Colonic mucosa (tissue), 4 donors: ENCODE results near the gene KXD1. TPM values are rescaled to one million over a fixed set of nuclear protein-coding genes. Genes with fewer than 3 reads are reported as not detected.

Experiments
- DNase-seq: peaks from one replicate; pipeline ENCODE4 v3.0.0-alpha.2; 2020
- H3K27ac ChIP-seq: fragments of 200-600 bp; one replicate; pipeline ENCODE4 v1.8.0; 2021
- H3K27me3 ChIP-seq: fragments of 200-600 bp; one replicate; pipeline ENCODE4 v1.8.0; 2021
- H3K36me3 ChIP-seq: fragments of 200-600 bp; one replicate; pipeline ENCODE4 v1.8.0; 2021
- H3K4me1 ChIP-seq: fragments of 200-600 bp; one replicate; pipeline ENCODE4 v1.8.0; 2021; ENCODE audit warnings: mild to moderate bottlenecking
- H3K4me3 ChIP-seq: fragments of 200-600 bp; one replicate; pipeline ENCODE4 v1.8.0; 2021
- H3K9ac ChIP-seq, 2 donors: one replicate each; pipeline ENCODE4 v1.7.0; 2013; ENCODE audit warnings: control low read depth in 2 of 2, low read depth in 2 of 2, low read length in 2 of 2
- H3K9me3 ChIP-seq: fragments of 200-600 bp; one replicate; pipeline ENCODE4 v1.8.0; 2021
- intact Hi-C: fragments of 100-400 bp; cut with DNase I; formaldehyde crosslinking; loops from one replicate; pipeline ENCODE4 v1.14.1; 2022
- total RNA-seq, 2 donors: library from RNA; stranded (reverse); fragmentation: NEBNext Ultra II Directional in 1 of 2; extraction: Animal tissue kit (Norgen Biotek cat#: 25700) in 1 of 2; gene quantifications; one replicate each; pipeline ENCODE4 v1.2.1, GENCODE V29; 2021
- TF ChIP-seq, protein P1 (sequence below): fragments of 200-600 bp; IDR thresholded peaks from one replicate; pipeline ENCODE4 v1.8.0; 2022; ENCODE audit warnings: antibody characterized with exemption, mild to moderate bottlenecking
- donor health status: healthy.
- donor health status: DM: no; HTN: no; CAD: no.
- donor health status: DM: no; HTN: no; CAD: no.

Gene KXD1
- total RNA-seq, 2 donors from 2014 or later, result 66.8 to 80.4 TPM

DNA sequence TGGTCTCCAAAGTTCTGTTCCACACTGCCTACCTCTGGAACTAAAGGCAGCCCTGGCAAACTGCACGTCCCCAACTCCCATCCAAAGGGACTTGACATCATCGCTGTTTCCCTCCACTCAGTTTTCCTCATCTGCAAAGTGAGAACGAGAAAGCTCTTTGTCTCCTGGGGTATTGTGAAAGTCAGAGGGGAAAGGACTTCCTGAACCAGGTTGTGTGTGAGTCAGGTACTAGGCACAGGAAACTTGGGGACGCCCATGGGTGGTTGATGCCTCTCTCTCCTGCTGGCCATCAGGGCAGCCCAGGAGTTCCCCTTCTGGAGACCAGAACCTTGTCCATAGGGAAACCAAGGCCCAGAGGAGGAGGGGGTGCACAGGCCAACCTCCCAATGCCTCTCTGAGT lies 44.2 kb downstream of the KXD1 start:
- TF ChIP-seq, protein P1, sequence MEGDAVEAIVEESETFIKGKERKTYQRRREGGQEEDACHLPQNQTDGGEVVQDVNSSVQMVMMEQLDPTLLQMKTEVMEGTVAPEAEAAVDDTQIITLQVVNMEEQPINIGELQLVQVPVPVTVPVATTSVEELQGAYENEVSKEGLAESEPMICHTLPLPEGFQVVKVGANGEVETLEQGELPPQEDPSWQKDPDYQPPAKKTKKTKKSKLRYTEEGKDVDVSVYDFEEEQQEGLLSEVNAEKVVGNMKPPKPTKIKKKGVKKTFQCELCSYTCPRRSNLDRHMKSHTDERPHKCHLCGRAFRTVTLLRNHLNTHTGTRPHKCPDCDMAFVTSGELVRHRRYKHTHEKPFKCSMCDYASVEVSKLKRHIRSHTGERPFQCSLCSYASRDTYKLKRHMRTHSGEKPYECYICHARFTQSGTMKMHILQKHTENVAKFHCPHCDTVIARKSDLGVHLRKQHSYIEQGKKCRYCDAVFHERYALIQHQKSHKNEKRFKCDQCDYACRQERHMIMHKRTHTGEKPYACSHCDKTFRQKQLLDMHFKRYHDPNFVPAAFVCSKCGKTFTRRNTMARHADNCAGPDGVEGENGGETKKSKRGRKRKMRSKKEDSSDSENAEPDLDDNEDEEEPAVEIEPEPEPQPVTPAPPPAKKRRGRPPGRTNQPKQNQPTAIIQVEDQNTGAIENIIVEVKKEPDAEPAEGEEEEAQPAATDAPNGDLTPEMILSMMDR, result no peak
- intact Hi-C loops, result no loop called here
- DNase-seq, result no peak
- Histone ChIP-seq H3K9ac (no peak overlapping the region), H3K36me3 (no peaks in the 10 kb centered on the region), H3K27ac (no peak overlapping the region), H3K4me1 (no peaks in the 10 kb centered on the region), H3K27me3 (peaks cover 55% of the 10 kb centered on the region), H3K9me3 (no peaks in the 10 kb centered on the region), H3K4me3 (no peak overlapping the region)

- intact Hi-C loops, result no loop called here
- Histone ChIP-seq H3K9me3 (no peaks in the 10 kb centered on the region), H3K27me3 (peaks cover 63% of the 10 kb centered on the region), H3K4me3 (no peak overlapping the region), H3K27ac (no peak overlapping the region), H3K9ac (no peak overlapping the region), H3K4me1 (no peaks in the 10 kb centered on the region), H3K36me3 (no peaks in the 10 kb centered on the region)
- TF ChIP-seq, protein P1, result no peak
- no peak for DNase-seq
Observed at GRCh38 chr19:18603255-18603957, 45.7 kb downstream of the KXD1 start.

- Histone ChIP-seq H3K9ac (no peak overlapping the region), H3K9me3 (no peaks in the 10 kb centered on the region), H3K4me1 (no peaks in the 10 kb centered on the region), H3K27ac (no peak overlapping the region), H3K27me3 (peaks cover 68% of the 10 kb centered on the region), H3K4me3 (no peak overlapping the region), H3K36me3 (no peaks in the 10 kb centered on the region)
- DNase-seq, result no peak
- TF ChIP-seq, protein P1, result no peak
- intact Hi-C loops, result no loop called here
Observed at GRCh38 chr19:18603958-18604819, 46.5 kb downstream of the KXD1 start.

DNA sequence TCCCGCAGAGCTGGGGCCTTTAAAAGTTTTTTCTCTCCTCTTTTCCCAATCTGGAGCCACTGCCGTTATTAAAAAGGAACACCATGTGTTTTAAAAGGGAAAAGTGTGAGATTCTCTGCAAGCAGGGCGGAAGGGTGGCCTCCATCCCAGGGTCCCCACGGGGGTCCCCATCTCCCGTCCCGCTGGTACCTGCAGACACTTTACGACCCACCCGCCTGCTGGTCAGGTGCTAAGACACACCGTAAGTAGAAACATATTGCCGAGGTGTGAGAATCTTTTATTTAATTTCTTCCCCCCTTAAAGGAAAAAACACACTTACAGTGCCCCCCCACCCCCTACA lies 47.1 kb downstream of the KXD1 start:
- H3K27ac ChIP-seq, result no peak overlapping the region
- no peaks in the 10 kb centered on the region for H3K36me3 ChIP-seq
- no peak for DNase-seq
- no peaks in the 10 kb centered on the region for H3K9me3 ChIP-seq
- peaks cover 72% of the 10 kb centered on the region for H3K27me3 ChIP-seq
- H3K4me3 ChIP-seq, result no peak overlapping the region
- TF ChIP-seq, protein P1, result no peak
- H3K9ac ChIP-seq, result no peak overlapping the region
- intact Hi-C loops, result no loop called here
- no peaks in the 10 kb centered on the region for H3K4me1 ChIP-seq

- Histone ChIP-seq H3K9me3 (no peaks in the 10 kb centered on the region), H3K27ac (no peak overlapping the region), H3K27me3 (peaks cover 73% of the 10 kb centered on the region), H3K9ac (no peak overlapping the region), H3K36me3 (no peaks in the 10 kb centered on the region), H3K4me1 (no peaks in the 10 kb centered on the region), H3K4me3 (no peak overlapping the region)
- no peak for DNase-seq
- TF ChIP-seq, protein P1, result no peak
- intact Hi-C loops, result no loop called here
Observed at GRCh38 chr19:18605196-18605545, 47.5 kb downstream of the KXD1 start.
